Measurements from ENCODE around the gene TNFAIP8.

GRCh38 chr5:119418606-119419100, 62.8 kb downstream of the TNFAIP8 start:
- no peak for TF ChIP-seq NKRF (conservative IDR thresholded peaks at IDR 0.05)
- no peak for TF ChIP-seq DPF2 (IDR thresholded peaks at IDR 0.05)
- TF ChIP-seq CTCF (IDR thresholded peaks at IDR 0.05 in 2 of 3, conservative IDR thresholded peaks at IDR 0.05 in 1 of 3; ENCODE audit: control insufficient read depth in 2 of 3, extremely low read depth in 1 of 3, insufficient read depth in 1 of 3, low read depth in 3 of 3, low read length in 3 of 3), result no peak
- no peak for TF ChIP-seq SP1 (IDR thresholded peaks at IDR 0.05; ENCODE audit: low read depth, low read length)
- no peak for TF ChIP-seq SIX5 (IDR thresholded peaks at IDR 0.05; ENCODE audit: low read depth, low read length, severe bottlenecking)

Data from GM12878 (cell line).